Activated T-cell treated with anti-CD3 and anti-CD28 coated beads, Interleukin-2, amount 50 U/mL, for 1 hour (primary cell): ENCODE results near the gene FAM171A1.
"Not testable (repeated sequence)": the region's sequence is repeated elsewhere in the genome, so short reads cannot be mapped to it uniquely, and the experiment has no call there.

ENCODE experiments used
- DNase-seq: peaks from one replicate; pipeline ENCODE4 v3.0.0-alpha.2; 2020

Gene FAM171A1

DNA sequence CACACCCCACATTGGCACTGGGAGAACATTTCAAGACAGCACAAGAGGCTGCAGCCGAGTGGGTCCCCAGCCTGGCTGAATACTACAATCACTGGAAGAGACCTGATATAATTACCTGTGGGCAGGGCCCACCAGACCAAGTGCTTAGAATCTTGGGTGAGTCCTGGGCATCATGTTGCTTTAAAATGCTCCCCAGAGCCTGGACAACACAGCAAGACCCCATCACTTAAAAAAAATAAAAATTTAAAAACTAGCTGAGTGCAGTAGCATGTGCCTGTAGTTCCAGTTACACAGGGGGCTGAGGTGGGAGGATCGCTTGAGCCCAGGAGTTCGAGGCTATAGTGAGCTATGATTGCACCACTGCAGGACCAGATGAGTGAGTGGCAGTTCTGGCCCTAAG, 28.1 kb downstream of the FAM171A1 start:
- no peak for DNase-seq

DNA sequence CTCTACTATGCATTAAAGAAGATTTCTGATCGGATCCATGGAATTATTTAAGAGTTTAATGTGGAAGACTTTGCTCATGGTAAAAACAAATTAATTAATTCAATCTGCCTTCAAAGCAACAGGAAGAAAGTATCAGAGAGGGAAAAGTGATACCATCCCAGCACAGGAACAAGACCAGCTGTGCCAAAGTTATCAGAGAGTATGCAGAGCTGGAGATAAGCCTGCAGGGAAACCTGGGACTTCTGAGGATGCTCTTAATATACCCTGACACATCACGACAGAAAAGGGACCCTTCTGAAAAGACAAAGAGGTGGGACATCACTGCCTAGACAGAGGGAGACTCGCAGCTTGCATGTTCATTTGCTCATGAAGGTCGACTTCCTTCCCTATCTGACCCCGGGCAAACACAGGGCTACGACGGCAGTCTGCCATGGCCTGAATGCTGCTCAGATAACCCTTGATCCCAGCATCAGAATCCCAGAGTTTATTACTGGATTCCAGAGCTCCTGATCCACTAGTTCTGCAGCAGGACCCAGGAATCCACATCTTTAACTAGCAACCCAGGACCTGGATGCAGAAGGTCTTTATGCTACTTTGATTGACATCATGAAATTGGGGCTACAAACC, 29.5 kb downstream of the FAM171A1 start:
- no peak for DNase-seq

DNA sequence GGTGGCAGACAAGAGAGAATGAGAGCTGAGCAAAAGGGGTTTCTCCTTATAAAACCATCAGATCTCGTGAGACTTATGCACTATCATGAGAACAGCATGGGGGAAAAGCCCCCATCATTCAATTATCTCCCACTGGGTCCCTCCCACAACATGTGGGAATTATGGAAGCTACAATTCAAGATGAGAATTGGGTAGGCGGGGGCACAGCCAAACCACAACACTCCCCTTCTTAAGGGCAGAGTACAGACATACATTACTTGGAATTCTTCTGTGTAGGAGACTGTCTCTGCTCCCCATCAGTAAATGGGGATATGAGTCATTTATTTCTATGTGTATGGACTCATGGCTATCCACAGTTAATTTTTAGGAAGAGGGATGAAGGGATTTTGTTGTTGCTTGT, 31.2 kb downstream of the FAM171A1 start:
- DNase-seq, result no peak

DNA sequence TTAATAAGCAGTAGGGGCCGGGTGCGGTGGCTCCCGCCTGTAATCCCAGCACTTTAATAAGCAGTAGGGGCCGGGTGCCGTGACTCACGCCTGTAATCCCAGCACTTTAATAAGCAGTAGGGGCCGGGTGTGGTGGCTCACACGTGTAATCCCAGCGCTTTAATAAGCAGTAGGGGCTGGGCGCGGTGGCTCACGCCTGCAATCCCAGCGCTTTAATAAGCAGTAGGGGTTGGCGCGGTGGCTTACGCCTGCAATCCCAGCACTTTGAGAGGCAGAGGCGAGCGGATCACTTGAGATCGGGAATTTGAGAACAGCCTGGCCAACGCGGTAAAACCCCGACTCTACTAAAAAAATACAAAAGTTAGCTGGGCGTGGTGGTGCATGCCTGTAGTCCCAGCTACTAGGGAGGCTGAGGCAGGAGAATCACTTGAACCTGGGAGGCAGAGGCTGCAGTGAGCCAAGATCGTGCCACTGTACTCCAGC, 33.6 kb downstream of the FAM171A1 start:
- DNase-seq, result not testable (repeated sequence)

DNA sequence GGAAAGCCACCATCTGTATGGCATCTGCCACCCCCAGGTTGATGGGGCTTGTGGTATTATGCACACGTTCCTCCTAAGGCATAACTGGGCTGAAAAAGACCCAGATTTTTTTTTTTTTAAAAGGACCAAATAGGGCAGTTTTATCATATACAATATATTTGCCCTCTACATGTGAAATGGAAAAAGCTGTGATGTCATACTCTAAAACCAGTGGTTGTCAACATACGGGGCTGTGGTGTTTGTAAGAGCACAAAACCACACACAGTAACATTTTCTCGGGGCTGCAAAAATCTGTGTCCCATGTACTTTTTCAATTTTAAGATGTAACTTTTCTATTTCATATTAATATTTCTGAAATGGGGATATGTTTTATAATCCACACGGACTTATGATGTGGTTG, 34.9 kb downstream of the FAM171A1 start:
- DNase-seq, result no peak

DNA sequence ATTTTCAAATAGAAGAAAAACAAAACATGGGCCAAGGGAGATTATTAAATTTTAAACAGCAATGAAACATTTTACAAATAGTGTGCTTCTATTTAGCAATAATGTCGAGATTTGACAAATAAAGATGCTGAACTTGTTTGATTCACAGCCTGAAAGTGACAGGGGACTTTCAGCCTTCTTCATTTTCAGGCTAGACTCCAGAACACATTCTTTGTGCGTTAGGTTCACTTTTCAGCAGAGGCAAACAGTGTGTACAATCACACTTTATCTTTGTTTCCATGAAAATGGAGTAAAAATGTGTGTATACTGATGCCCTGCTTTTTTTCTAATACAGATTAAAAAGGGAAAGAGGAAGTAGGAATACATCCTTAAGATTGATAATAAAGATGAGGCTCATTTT, 35.6 kb downstream of the FAM171A1 start:
- no peak for DNase-seq

DNA sequence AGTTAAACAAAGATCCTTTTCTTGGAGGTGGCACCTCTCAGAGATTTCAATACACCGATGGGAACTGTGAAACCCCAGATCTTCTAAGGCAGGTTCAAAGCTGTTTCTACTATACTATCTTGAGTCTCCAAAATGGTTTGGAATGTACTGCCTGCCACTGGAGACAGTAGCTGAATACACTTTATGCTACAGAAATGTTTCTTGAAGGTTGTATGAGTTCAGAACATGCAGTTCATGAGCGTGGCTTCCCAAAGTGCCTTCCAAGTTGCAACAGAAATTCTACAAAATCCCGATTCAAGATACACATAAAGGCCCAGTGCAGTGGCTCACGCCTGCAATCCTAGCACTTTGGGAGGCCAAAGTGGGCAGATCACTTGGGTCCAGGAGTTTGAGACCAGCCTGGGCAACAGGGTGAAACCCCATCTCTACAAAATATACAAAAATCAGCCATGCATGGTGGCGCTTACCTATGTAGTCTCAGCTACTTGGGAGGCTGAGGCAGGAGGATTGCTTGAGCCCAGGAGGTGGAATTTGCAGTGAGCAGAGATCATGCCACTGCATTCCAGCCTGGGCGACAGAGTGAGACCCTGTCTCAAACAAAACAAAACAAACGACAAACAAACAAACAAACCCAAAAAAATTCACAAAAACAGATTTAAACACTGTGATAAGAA, 36.3 kb downstream of the FAM171A1 start:
- no peak for DNase-seq

DNA sequence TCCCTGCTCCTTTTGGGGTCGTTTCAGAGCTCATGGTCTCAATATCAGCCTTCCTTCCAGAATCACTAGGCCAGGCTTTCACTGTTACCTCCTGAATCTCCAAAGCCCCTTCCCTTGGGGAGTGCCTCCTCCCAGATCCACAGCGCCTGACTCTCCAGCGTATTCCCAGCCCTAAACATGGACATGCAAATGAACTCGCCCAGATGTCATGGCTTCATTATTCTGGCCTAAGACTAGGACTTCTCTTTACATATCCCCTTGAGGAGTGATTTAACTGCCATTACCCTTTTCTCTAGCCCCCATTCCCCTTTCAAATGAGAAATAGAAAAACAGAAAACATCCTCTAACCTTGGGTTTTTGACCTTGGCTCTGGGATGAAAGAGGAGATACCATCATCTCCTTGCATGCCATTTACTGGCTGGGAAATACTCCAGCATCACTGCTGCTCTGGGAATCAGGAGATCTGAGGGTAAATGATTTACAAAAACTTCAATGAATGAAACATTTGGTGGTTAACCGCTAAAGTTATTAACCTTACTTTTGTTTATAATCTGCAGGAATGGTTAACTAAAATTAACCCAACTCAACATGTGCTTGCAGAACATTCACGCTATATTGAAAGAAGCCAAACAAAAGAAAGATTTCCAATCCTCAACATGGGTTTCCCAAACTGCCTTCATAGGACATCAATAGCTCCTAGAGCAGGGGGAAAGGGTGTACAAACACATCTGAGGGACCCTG, 37.0 kb downstream of the FAM171A1 start:
- no peak for DNase-seq

DNA sequence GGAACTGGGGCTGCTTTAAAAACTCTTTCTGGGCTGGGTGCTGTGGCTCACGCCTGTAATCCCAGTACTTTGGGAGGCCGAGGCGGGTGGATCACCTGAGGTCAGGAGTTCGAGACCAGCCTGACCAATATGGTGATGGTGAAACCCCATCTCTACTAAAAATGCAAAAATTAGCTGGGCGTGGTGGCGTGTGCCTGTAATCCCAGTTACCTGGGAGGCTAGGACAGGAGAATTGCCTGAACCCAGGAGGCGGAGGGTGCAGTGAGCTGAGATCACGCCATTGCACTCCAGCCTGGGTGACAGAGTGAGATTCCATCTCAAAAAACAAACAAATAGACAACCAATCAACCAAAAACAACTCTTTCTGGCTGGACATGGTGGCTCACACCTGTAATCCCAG, 37.9 kb downstream of the FAM171A1 start:
- DNase-seq, result not testable (repeated sequence)

DNA sequence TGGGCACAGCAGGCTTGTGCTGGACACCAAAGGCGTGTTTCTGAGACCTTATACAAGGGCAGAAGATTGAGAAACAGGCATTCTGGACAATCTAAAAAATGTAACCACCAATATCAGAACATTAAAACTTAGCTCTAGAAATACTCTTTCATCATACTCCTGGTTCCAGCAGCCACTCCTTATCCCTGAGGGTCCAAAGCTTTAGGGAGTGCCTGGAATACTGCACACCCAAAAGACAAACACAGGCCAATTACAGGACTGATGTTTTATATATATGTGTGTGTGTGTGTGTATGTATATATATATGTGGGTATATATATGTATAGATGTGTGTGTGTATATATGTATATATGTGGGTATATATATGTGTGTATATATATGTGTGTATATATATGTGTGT, 39.6 kb downstream of the FAM171A1 start:
- no peak for DNase-seq

DNA sequence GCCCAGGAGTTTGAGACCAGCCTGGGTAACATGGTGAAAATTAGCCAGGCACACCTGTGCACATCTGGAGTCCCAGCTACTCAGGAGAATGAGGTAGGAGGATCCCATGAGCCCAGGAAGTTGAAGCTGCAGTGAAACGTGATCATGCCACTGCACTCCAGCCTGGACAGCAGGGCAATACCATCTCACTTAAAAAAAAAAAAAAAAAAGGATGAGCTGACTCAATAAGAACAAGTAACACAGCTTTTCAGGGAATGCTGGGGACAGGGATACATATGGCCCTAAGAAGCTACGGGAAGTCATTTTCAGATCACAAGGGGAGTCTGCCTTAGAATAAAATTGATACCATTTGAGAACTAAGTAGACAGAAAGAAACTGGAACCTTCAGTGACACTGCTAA, 41.7 kb downstream of the FAM171A1 start:
- DNase-seq, result no peak

DNA sequence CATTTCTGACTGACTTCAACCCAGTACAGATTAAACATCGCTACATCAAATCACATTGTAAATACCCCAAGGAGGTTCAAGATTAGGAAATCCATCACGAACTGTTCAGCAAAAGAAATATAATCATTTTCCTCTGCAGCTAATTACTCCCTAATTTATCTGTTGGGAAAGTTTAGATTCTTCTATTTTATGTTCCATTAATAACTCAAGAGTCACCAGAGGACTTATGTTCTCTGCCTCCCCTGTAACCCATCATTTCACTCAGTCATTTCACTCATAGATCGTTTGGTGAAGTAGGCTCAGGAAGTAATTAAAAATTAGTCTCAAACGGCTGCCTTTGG, 45.2 kb downstream of the FAM171A1 start:
- DNase-seq, result no peak

DNA sequence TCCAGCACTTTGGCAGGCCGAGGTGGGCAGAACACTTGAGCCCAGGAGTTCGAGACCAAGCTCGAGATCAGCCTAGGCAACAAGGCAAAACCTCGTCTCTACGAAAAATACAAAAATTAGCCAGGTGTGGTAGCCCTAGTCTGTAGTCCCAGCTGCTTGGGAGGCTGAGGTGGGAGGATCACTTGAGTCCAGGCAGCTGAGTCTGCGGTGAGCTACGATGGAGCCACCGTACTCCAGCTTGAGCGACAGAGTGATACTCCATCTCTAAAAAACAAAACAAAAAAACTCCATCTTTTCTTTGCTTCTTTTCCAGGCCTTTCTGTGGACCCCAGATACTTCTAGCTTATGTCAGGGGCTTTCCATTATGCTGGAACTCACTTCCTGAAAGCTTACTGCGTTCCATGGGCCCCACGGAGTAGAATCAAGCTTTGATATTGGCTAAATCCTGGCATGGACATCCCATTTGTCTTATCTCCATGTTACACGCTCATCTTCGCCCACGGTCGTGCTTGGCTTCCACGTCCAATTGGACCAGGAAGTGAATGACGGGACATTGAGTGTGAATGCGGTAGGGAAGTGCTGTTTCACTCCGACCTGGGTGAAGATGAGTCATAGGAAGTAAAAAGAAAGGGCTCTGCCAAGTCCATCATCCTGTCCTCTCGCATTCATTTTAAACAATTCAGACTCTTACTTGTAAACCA, 45.7 kb downstream of the FAM171A1 start:
- no peak for DNase-seq

DNA sequence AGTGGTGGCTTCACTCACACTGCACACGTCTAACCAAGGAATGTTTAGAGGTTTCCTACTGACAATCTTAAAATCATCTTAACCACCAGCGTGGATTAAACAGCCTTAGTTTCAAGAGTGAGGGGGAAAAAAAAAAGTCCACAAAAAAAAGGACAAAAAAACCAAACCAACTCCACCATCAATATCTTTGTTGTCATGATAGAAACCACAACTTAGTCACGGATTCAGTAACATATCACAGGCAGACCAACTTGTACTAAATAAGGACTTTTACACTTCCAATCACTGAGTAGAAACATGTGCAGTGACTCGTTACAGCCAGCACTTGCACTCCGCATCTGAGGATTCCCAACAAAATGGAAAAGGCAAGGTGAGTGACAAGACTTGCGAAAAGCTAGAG, 46.5 kb downstream of the FAM171A1 start:
- DNase-seq, result no peak

DNA sequence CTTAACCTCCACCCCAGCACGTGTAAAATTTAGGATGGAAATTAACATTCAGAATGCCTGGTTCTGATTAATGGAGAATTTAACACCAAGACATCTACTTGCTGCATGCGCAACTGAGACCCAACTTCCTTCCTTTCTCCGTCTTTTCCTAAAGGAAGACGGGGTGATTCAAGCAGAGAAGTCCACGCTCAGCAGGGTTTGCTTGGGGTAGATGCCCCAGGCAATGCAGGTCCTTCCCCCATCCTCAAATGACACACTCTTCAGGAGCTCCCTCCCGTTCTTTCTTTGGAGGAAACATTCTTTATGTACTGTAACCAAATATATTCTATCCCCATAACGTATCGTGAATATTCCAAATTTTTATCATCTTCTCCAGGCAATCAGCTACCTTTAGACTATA, 47.0 kb downstream of the FAM171A1 start:
- no peak for DNase-seq

DNA sequence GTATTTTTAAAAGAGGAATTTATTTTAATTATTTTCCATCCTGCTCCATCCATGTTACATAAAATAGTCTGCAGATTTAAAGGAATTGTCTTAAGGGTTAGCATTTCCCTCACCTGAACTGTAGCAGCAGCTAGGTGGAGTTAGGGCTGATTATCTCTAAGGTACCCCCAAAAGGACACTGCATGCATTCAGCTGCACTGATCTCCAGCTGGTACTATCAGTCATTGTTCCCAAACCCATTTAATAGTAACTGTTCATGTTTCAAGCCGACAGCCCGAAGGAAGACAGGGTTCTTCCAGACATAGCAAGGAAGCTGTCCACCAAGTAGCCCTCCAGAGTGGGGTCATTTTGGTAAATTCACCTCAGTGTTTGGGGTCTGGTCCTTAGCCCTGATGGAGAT, 48.7 kb downstream of the FAM171A1 start:
- no peak for DNase-seq

DNA sequence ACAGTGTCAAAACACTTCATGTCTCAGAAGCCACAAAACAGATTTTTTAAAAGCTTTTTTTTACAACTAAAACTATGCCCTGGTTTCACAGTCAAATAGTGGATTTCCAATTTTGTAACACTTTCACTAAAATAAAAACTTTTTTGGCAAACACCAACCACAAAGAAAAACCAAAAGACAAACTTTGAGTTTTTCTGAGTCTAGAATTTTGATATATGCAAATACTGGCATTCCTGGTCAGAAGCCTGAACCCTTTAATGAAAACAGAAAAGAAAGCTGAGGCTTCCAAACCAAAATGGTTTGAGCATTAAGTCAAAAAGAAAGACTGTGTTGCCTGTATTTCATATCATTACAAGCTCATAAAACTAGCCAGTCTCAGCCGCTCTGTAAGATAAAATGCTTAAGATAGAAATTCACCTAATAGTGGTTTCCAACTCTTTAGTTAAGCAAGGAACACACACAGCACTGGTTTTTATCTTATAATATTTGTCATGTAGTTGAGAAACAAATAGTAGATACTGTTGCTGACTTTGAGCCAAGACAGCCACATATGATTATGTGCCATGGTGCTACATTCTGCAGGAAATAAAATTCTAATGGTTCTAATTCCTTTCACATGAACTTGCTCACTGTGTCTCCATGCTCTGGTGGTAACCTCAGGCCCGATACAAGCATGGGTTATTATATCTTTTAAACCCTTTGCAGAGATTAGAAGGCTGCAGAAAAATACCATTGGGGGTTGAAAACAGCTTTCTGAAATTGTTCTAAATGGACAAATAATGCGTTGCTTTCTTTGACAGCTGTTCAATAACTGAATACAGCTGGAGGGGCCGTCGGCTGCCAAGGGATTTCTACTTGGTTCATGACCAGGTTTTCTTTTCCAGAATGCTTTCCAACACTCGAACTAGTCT, 49.4 kb downstream of the FAM171A1 start:
- DNase-seq, result no peak

DNA sequence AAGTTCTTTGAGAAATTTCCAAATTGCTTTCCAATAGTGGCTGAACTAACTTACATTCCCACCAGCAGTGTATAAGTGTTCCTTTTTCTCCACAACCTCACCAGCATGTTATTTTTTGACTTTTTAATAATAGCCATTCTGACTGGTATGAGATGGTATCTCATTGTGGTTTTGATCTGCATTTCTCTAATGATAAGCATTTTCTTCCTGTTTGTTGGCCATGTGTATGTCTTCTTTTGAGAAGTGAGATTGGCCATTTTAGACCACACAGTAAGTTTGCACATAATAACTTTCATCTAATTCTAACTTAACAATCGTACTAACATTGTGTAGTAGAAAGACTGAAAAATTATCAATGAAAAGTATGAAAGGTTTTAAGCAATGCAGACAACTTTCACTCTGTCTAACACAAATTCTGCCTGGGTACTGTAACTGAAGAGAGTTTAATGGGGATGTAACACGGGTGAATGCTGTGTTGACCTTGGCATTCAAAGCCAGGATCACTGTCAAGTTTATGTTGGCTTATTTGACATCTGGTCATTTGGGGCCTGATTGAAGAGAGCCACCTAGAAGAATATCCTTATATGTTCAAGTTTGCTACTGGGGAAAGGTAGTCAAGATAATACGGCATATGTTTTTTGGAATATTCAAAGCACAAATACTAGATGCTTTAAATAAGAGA, 50.4 kb downstream of the FAM171A1 start:
- no peak for DNase-seq

DNA sequence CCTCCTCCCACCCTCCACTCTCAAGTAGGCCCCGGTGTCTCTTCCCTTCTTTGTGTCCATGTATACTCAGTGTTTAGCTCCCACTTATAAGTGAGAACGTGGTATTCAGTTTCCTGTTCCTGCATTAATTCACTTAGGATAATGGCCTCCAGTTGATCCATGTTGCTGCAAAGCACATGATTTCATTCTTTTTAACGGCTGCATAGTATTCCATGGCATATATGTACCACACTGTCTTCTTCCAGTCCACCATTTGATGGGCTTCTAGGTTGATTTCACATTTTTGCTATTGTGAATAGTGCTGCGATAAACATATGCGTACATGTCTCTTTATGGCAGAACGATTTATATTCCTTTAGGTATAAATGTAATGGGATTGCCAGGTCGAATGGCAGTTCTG, 51.0 kb downstream of the FAM171A1 start:
- no peak for DNase-seq

DNA sequence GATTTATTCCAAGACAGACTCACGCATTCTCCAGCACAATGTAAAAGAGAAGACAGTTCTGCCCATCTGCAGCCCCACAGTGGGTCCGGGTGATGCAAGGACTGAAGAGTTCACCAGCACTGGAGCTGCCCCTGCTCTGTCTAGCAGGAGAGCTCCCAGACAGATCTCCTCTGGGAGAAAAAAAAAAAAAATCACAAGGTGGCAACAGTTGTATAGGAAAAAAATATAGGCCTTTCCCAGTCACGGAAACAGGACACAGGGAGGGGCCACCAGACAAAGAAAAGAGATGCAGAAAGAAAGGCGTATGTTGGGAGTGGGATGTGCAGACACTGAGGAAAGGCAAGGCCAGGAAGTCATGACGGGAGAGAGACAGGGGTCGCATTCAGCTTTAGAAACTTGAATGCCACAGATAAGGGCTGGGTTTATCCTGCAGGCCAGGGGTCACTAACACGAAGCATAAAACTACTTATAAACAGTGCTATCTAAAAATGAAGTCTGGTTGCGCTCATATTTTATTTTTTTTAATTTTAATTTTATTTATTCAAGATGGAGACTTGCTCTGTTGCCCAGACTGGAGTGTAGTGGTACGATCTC, 54.1 kb downstream of the FAM171A1 start:
- no peak for DNase-seq

DNA sequence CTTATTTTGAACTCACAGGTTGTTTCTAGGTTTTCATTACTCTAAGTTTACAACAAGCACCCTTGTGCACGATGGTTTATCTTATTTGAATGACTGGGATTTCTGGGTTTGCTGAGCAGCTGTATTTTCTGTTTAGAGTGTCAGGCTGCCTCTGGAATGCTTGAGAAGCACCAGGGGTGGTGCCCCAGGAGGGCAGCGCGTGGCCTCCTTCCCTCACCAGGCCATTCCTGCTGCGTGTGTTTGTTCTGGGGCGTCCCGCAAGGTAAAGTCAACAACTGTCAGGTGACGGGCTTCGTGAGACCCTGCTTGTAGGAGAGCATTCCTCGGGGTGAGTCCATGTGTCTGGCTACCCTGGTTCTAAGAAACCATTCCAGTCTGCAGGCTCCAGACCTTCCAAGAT, 54.9 kb downstream of the FAM171A1 start:
- DNase-seq, result no peak

DNA sequence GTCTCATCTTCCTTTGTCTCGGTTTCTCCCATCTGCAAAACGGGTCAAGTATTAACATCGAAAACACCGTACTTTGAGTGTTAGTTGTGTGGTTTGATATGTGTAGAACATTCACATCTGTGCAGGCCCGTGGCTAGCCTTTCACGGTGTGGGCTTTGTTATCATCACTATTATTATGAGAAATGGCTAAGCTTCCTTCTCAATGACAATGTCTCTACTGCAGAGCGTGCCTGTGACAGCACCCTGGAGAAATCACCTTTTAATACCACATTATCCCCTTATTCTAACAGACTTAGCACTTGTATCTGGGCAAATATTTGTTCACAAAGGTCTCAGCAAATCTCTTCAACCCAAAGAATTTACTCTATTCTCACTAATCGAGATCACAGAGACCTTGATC, 55.8 kb downstream of the FAM171A1 start:
- no peak for DNase-seq
